Stimulated activated naive CD8-positive, alpha-beta T cell treated with anti-CD3 and anti-CD28 coated beads, Interleukin-15, Interleukin-2, amounts not matched to agents 100 U/mL and 50 U/mL, for 24 hours (primary cell): ENCODE data around the gene RET.

Experiments
- ATAC-seq: fragments of 150-1000 bp; cut with Tn5 transposase; one replicate; pipeline ENCODE4 v1.10.0; 2021
- DNase-seq: peaks from one replicate; pipeline ENCODE4 v3.0.0; 2021

Gene RET

GRCh38 chr10:43172645-43173044 lies 95.8 kb downstream of the RET start:
- DNase-seq (no peak), ATAC-seq (no peak)

GRCh38 chr10:43173120-43173519 lies 96.3 kb downstream of the RET start:
- no peak for ATAC-seq
- DNase-seq, result no peak

GRCh38 chr10:43174969-43175368 lies 98.1 kb downstream of the RET start:
- DNase-seq (no peak), ATAC-seq (no peak)

- no peak for DNase-seq
Observed at GRCh38 chr10:43176271-43176670, 99.4 kb downstream of the RET start.

GRCh38 chr10:43177595-43177994 lies 100.7 kb downstream of the RET start:
- ATAC-seq (no peak), DNase-seq (no peak)

More at GRCh38 chr10:43176271-43176670, 99.4 kb downstream of the RET start:
- ATAC-seq, result no peak
